GM21825 (cell line): ENCODE data around the gene CSE1L.
"Not testable (repeated sequence)": the region's sequence is repeated elsewhere in the genome, so short reads cannot be mapped to it uniquely, and the experiment has no call there.

Experiments used
- ATAC-seq: cut with Tn5 transposase; IDR thresholded peaks from one replicate; pipeline ENCODE4 v1.9.1; 2021; ENCODE audit warnings: mild to moderate bottlenecking, moderate library complexity; ENCODE audit not compliant: unreplicated experiment

Gene CSE1L

DNA sequence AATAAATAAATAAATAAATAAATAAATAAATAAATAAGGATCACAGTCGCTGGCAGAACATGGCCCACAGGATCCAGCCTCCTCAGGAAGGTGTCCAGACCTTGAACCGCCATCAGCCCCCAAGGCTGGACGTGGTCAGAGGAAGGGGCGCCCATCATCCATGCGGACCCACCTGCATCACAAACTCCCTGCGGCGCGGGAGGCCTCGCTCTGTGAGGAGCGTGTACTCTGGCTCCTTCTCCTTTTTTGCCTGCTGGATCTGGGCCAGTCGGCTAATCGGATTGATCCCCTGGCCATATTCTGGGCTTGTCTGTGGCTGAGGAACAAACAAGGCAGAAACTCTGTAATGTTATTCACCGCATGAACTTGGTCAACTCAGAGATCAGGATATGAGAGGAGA, 76.8 kb downstream of the CSE1L start:
- ATAC-seq = no peak

DNA sequence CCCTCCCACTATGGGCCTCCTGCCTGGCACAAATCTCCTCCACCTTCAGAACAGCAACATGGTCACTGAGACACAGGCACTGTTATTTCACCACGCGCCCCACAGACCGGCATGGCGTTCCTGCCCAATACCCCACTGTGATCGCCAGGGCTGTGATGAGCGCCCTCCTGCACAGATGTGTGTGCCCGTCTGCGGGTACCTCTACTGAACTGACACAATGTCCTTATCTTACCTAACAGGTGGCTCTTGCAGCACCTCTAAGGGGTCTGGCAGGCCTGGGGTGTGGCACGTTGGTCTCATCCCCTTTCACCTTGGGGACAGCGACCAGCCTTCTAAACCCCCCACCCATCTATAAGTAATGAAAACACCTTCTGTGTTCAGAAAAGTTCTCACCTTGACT, 77.9 kb downstream of the CSE1L start:
- ATAC-seq = no peak

DNA sequence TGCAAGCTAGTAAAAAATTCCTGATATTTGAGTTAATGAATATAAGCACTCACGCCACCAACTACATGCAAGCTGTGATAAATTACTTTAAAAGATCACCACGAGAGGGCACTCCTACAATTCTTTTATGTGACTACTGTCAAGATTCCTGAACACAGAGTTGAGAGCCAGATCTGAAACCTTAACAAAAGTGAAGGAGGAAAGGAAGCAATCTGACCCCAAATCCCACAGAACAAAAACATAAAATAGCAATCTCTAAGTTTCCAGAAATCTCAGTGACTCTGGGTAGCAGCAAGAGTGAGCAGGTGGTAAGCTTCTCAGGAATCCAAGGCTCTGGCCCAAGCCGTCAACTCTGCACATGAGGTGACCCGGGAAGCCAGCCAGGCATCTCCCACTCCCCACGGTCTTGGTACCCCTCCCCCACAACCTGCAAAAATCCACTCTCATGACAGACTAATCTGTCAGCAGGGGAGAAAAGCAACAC, 86.9 kb downstream of the CSE1L start:
- no peak for ATAC-seq

DNA sequence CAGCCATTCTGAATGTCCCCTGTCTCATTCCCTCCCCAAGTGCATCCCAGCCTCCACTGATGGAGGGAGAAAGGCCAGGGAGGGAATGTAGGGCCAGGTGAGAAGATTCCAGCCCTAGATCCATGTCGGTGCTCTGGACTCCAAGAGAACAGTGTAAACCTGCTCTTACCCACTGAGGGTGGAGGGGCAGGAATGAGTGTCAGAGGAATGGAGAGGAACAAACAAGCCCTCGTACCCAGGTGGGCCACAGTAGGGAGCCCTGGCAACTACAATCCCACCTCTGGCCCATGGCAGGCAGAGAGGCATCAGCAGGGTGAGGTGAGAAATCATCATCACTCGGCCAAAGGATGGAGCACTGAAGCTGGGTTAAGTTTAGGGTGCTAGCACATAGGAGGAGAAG, 87.5 kb downstream of the CSE1L start:
- no peak for ATAC-seq

DNA sequence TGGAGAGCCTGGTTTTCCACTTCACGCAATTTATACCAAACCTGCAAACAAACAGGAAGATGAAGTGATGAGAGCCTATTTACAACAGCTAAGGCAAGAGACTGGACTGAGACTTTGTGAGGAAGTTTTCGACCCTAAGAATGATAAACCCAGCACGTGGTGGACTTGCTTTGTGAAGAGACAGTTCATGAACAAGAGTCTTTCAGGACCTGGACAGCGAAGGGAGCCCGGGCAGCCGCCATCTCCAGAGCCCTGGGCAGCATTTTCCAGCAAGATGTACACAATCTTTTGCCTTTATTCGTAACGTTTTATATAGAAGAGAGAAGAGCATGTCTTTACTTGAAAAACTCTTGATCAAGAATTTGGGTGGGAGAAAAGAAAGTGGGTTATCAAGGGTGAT, 88.7 kb downstream of the CSE1L start:
- ATAC-seq = not testable (repeated sequence)

DNA sequence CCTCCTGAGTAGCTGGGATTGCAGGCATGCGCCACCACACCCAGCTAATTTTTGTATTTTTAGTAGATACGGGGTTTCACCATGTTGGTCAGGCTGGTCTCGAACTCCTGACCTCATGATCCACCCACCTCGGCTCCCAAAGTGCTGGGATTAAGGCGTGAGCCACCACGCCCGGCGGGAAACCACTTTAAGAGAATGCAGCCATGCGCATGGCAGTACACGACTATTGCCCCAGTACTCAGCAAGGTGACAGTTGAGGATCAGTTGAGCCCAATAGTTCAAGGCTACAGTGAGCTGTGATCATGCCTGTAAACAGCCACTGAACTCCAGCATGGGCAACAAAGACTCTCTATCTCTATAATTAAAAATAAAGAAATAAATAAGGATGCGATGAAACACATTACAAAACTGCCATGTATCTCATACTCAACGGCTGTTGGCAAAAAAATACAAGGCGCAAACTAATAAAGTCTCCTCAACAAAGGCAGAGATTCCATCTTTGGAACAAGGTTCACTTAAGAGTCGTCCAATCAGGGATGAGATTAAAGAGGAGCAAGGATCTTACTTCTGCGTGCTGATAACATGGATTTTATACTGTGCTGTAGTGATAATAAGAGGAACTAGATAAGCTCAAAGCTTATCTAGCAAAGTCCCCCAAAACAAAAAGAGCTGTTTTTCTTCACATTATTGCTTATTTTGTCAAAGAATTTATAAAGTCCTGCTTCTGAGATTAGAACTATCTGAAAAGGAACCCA, 90.9 kb downstream of the CSE1L start:
- no peak for ATAC-seq

DNA sequence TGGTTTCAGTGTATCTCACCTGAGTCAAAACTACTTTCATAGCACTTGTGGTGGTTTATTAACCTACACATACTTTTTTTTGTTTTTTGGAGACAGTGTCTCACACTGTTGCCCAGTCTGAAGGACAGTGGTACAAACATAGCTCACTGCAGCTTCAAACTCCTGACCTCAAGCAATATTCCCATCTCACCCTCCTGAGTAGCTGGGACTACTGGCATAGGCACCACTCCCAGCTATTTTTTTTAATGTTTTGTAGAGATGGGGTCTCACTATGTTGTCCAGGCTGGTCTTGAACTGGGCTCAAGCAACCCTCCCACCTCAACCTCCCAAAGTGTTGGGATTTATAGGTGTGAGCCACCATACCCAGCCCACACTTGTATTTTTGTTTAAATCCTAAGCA, 92.3 kb downstream of the CSE1L start:
- ATAC-seq = no peak

DNA sequence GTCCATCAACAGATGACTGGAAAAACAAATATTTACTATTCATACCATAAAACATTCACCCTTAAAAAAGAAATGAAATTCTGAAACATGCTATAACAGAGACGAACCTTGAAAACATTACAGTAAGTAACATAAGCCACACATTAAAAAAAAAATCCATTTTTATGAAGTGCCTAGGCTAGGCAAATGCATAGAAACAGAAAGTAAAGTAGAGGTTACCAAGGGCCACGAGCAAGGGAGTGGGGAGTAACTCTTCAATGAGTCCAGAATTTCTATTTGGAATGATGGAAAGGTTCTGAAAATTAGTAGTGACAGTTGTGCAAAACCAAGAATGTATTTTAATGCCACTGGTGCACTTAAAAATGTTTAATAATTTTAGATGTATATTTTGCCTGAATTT, 94.3 kb downstream of the CSE1L start:
- no peak for ATAC-seq

DNA sequence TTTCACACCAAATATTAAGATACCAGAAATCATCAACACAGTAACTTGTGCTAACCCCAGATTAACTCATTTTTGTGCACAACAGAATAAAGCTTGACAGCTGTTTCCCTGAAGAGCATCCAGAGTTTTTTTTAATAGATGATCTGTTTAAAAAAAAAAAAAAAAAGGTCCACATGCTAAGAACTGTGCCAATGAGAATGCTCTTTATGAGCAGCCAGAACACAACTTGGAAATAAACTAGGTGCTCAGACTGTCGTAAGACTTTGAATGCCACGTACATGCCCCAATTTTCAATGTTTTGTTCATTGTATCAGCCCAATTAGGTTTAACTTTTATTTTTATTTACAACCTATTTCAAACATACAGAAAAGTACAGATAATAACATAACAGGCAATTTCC, 94.7 kb downstream of the CSE1L start:
- ATAC-seq = no peak
